IPS DF 4.7 (cell line): ENCODE measurements around the gene NDST1.
A peak's percentile ranks its signal among the peaks of the same experiment; 100 is the strongest.

Experiments
- DNase-seq: peaks from one replicate; pipeline ENCODE4 v3.0.0-alpha.2; 2013; ENCODE audit warnings: low spot score; ENCODE audit errors: extremely low read depth

NDST1 gene

DNA sequence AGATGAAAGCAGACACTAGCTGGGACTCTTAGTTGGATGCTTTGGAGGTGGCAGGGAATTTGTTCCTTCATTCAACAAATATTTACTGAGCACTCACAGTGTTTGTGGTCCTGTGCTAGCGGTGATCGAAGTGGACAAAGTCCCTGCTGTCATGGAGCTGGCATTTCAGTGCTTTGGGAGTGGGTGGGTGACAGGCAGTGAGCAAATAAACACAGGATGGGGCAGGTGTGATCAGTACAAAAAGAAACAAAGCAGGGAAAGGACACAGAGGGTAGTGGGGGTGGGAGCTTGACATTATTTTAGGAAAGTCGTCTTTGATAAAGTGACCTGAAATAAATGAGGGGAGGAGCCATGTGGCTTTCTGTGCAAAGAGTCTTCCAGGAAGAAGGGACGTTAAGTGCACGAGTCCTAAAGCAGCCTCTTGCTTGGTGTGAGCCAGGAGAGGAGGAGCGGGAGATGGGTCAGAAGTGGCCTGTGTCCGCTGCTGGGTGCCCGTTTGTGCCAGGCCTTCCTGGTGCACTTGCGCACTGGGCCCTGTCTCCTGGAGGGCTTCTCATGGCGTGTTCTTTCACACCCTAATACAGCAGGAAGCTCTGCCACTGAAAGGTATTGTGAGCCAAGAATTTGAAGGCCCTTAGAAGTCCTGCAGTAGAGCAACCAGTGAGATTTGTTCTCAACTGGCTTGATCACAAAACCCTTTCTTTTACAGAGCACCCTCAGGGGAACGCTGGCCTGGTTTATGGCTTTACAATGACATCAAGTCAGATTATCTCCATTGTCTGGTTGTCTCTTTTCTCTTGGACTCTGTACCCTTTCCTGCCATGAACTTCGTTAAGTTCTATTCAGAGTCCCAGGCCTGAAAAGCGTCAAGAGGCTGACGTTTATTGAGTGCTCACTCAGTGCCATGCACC lies 14.8 kb downstream of the NDST1 start:
- no peak for DNase-seq

DNA sequence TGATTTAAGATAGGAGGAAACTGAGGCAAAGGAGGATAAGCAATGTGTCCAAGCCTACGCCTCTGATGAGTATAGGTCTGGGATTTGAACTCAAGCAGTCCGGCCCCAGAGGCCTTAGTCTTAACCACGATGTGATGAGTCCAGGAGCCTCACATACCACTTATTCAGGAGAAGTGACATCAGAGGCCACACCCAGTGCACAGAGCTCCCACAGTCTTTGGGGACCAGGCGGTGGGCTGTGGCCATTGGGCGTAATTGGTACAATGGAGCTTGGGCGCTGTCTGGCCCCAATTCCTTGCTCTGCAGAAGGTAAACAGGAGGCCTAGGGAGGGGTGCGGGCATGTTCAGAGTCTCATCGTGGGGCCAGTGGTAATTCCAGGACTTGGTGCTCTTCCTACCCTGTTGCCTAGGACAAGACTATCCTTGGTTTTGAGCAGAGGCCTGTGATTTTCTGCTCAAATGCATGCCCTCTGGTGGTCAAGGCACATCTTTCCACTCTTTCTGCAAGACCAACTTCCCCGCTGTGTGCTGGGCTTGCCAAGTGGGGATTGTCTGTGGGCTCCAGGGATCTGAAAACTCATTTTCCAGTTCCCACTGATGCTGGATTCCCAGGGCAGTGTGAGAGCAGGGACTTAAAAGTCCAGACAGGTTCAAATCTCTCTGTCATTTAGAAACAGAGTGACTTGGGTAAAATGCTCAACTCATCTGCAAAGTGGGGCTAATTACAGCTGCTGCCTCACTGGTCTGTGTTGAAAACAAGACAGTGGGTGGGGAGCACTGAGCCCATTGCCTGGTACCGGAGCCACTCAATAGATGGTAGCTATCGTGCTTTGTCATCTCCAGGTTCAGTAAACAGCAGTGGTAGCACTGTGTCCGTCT lies 15.8 kb downstream of the NDST1 start:
- DNase-seq = peak; percentile 41

DNA sequence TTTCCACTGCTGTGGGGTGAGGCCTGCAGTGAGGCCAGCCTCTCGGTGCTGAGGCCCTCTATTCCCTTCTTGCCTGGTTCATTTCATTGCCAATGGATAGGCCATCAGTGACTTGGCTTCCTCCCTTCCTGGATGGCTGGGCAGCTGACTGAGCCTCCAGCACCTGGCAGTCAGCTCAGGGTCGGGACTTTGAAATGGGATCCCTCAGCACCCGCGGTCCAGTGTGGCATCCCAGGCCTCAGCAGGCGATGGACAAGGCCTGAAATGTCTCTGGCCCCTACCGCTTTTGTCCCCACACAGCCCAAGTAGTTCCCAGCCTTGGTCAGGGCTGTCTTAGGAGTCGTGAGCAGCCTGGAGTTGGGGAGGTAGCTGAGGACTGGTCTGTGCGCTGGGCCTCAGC lies 17.2 kb downstream of the NDST1 start:
- no peak for DNase-seq

DNA sequence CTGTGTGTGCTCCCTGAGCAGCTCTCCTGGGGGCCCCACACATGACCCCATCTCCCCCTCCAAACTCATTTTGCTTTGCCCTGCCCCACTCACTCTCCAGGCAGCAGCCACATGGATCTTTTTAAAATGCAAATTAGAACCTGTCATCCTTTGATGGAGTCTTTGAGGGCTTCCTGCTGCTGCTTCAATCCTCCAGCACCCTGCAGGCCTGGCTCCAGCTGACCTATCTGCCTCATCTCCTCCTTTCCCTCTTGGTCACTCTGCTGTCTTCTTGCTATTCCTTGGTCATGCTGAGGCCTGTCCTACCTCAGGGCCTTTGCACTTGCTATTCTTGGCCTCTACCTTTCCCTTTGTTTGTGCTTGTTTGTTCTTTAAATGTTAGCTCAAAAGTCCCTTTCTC lies 17.9 kb downstream of the NDST1 start:
- no peak for DNase-seq

DNA sequence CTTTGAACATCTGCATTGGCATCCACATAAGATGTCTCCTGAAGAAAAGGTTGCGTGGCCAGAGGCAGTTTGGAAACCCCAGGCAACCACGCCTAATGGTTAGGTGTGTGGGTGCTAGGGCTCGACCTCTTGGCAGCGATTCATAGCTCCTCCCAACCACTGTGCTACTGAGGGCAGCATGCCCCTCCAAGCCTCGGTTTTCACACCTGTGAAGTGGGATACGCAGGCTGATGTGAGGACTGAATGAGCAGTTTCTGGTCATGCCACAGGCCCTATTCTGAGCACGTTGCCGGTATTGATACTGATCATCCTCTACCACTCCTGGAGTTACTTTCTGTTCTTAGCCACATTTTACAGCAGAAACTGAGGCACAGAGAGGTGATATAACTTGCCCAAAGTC lies 19.1 kb downstream of the NDST1 start:
- no peak for DNase-seq

DNA sequence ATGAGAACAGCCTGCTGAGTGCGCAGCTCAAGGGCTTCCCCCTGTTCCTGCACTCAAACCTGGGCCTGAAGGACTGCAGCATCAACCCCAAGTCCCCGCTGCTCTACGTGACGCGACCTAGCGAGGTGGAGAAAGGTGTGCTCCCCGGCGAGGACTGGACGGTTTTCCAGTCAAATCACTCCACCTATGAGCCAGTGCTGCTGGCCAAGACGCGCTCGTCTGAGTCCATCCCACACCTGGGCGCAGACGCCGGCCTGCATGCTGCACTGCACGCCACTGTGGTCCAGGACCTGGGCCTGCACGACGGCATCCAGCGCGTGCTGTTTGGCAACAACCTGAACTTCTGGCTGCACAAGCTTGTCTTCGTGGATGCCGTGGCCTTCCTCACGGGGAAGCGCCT lies 19.9 kb downstream of the NDST1 start:
- no peak for DNase-seq

DNA sequence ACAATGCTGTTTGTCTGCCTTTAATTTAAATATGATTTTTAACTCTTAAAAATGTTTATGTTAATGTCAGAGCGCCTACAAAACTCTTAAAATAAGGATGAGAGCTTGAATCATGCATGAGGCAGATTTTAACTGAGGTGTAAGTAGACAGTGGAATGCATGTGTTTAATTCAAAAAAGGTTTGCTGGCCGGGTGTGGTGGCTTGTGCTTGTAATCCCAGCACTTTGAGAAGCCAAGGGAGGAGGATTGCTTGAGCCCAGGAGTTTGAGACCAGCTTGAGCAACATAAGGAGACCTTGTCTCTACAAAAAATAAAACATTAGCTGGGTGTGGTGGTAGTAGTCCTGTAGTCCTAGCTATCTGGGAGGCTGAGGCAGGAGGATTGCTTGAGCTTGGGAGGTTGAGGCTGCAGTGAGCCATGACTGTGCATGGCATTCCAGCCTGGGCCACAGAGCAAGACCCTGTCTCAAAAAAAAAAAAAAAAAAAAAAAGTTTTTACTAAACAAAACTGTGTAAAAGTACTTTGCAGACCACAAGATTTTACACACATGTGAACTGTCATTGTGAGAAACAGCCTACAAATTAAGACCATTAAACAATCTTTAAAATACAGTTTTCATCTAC lies 21.1 kb downstream of the NDST1 start:
- DNase-seq = no peak

DNA sequence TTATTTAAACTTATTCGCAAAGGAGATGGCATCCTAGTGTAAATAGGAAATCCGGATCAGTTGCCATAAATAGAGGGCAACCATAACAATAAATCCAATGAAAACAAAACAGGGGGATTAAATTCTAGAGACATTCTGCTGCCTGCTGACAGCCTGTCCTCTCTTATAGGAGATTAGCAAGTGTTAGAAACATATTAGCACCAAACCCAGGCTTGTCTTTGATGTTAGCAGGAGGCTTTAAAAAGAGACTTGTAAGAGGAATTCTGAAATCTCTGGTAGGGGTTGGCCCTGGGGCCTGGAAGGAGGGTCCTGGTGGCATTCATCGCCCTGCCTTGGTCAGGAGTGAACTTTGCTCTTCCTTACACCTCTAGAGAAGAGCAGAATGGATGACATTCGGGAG lies 21.6 kb downstream of the NDST1 start:
- DNase-seq = no peak

DNA sequence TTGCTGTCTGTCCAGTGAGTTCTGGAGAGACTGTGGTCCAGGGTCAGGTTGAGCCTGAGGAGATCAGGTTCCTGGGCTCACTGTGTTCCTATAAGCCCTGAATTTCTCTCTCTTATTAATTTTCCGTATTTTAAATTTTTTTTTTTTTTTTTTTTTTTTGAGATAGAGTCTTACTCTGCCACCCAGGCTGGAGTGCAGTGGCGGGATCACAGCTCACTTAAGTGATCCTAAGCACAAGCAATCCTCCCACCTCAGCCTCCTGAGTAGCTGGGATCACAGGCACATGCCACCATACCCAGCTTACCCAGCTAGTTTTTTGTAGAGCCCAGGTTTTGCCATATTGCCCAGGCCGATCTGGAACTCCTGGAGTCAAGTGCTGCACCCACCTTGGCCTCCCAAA lies 22.5 kb downstream of the NDST1 start:
- DNase-seq = no peak

DNA sequence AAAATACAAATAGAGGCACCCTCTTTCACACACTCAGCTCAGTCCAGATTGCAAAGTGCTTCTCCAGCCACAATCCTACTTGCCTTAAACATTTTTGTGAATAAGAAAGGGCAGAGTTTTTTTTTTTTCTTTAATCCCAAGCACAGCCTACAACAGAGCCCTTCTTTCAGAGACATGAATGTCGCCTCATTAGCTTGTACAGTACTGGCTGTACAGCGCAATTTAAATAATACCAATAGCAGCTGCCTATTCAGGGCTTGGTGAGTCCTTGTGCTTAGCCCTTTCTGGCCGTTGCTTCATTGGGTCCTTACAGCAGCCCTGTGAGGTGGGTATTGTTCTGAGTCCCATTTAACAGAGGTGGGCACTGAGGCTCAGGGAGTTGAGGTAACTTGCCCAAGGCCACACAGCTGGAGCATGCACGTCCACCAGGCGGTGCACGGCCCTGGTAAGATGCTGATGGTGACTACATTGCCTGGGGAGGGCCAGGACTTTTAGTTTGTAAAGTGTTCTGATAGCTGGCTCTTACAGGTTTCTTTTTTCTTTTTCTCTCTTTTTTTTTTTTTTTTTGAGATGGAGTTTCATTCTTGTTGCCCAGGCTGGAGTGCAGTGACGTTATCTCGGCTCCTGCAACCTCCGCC lies 23.1 kb downstream of the NDST1 start:
- no peak for DNase-seq

DNA sequence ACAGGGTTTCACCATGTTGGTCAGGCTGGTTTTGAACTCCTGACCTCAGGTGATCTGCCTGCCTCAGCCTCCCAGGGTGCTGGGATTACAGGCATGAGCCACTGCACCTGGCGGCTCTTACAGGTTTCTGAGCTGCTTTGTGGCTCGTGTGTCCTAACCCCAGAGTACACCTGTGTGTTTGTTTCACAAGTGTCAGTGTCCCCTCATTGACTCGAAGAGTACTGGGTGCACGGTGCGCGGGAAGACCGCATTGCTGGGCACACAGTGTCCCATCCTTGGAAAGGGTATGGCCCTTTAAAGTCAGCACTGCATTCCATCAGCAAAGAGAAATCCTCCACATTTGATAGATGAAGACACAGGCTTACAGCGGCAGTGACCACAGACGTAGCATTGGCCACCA lies 23.8 kb downstream of the NDST1 start:
- no peak for DNase-seq

DNA sequence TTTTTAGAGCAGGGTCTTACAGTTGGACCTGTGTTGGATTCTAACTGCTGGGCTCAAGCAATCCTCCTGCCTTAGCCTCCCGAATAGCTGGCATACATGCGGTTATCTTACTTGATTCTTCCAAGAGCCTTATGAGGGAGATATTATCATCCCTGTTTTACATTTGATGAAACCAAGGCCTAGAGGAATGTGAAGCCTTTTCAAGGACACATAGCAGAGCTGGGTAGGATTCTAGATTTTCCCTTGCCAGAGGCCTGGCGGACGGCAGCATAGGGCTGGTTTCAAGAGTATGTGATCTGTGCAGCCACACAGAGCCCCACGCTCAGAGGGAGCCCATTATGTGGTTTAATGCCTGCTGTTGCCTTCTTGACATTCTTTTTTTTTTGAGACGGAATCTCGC lies 24.2 kb downstream of the NDST1 start:
- DNase-seq = no peak

DNA sequence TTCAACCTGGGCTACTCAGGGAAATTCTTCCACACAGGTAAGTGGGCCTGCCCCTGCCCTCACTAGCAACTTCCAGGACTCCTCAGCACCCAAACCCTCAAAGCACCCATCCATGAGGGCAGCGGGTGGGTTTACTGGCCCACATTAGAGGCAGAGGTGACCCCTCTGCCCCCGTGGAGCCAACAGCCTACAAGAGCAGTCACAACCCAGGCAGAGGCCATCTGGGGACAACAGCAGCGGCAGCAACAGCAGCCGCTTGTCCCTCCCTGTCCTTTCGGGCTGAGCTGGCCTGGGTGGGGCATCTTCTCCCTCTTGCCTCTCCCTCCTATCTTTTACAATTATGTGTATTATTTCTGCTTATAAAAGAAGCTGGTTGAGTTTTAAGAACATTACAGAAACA lies 25.1 kb downstream of the NDST1 start:
- DNase-seq = no peak

DNA sequence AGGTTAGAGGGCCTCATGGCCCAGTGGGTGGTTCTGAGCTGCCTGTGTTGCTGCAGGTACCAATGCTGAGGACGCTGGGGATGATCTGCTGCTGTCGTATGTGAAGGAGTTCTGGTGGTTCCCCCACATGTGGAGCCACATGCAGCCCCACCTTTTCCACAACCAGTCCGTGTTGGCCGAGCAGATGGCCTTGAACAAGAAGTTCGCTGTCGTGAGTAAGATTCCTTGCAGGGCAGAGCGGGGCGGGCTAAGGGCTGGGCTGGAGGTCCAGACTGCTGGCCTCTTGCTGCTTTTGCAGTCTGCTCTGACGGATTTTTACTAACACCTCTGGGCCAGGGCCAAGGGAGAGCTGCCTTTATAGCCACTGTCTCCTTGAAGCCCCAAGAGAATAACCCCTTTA lies 26.9 kb downstream of the NDST1 start:
- DNase-seq = no peak

DNA sequence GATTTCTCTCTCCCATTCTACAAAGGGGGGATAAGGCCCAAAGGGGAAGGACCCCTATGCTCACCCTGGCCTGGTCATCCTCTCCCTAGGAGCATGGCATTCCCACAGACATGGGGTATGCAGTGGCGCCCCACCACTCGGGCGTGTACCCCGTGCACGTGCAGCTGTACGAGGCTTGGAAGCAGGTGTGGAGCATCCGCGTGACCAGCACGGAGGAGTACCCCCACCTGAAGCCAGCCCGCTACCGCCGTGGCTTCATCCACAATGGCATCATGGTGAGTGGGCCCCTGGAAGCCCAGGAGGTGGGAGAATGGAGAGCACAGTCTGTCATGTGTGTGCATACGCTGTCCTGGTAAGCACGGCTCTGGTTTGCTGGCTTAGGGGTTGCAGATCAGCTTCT lies 27.7 kb downstream of the NDST1 start:
- no peak for DNase-seq

DNA sequence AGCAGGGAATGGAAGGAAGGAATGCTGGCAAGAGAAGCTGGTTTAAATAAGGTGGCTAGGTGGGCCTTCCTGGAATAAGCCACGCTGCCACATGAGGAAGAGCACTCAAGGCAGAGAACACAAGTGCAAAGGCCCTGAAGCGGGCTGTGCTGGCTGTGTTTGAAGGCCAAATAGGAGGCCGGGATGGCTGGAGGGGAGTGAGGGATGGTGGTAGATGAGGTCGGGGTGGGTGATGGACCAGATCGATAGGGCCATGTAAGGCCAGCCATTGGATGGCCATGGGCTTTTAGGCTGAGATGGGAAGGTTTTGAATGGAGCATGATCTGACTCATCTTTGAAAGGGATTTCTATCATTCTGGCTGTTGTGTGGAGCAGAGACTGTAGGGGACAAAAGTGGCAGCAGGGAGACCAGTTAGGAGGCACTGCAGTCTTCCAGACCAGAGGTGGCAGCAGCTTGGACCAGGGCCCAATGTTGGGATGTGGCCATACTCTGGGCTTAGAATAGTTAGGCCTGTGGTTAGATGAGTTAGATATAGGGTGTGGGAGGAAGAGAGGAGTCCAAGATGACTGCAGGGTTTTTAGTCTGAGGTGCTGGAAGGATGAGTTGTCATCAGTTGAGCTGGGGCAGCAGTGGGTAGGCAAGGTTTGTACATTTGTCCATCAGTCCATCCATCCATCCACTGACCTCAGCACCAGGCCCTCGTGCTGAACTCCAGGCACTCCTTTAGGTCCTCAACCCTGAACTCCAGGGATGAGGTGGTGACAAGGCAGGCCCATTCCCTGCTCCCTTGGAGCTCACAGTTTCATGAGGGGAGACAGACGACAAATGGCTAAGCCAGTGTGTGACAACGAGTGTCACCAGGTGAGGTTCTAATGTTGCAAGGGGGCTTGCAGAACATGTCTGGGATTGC lies 30.3 kb downstream of the NDST1 start:
- DNase-seq = no peak

DNA sequence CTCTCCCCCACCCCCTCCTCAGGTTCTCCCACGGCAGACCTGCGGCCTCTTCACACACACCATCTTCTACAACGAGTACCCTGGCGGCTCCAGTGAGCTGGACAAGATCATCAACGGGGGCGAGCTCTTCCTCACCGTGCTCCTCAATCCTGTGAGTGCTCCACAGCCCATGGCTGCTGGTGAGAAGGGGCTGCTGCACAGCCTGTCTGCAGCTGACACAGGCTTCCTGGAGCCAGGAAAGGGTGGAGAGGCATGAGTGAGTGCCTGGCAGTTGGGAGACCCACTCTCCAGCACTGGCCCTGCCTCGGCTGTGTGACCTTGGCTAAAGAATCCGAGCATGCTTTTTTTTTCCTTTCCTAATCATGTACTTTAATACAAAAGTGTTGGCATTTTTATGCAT lies 31.3 kb downstream of the NDST1 start:
- no peak for DNase-seq

DNA sequence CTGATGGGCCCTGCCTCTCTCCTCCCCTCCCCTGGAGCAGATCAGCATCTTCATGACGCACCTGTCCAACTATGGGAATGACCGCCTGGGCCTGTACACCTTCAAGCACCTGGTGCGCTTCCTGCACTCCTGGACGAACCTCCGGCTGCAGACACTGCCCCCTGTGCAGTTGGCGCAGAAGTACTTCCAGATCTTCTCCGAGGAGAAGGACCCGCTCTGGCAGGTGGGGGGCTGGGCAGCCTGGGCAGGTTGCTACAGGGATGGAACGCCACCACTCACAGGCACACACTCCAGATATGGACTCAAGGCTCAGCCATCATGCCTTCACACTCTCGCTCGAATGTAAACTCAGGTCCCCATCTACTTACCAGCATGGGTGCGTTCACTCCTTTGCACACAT lies 32.1 kb downstream of the NDST1 start:
- DNase-seq = no peak

DNA sequence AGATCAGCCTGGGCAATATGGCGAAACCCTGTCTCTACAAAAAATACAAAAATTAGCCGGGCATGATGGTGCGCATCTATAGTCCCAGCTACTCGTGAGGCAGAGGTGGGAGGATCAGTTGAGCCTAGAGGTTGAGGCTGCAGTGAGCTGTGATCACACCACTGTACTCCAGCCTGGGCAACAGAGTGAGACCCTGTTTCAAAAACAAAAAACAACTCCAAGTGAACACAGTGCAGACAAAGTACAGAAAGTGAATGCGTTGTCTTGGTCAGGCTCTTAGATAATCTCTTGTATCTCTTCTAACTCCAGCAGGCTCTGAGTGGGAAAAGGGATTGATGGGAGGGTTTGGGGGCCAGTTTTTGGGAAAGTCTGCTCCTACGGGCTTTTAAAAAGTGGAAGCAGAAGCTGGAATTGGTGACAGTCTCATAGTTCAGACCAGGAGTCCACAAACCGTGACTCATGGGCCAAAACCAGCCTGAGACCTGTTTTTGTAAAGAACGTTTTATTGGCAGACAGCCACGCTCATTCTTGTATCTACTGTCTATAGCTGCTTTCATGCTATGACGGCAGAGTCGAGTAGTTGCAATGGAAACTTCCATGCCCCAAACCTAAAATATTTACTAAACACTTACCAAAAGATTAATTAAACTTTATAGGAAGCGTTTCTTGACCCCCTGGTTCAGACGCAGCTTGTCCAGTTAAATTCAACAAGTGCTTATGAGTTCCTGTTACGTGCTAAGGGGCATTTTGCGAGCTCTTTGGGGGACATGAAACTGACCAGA lies 32.9 kb downstream of the NDST1 start:
- no peak for DNase-seq

DNA sequence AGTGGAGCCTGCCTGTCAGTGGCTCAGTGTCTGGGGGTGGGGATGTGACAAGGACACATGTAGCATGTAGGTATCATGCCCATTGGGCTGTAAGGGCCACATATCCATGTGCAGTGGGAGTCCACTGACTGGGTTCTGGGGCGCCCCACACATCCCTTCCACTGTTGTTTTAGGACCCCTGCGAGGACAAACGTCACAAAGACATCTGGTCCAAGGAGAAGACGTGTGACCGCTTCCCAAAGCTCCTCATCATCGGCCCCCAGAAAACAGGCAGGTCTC lies 33.4 kb downstream of the NDST1 start:
- no peak for DNase-seq
